Neural progenitor cell (in vitro differentiated cells): ENCODE data around the gene LGMN. TPM values are rescaled to one million over a fixed set of nuclear protein-coding genes. Genes with fewer than 3 reads are reported as not detected.

Experiments
- DNase-seq: peaks from one replicate; pipeline ENCODE4 v3.0.0-alpha.2; 2016; ENCODE audit warnings: low spot score
- H2AFZ ChIP-seq: fragments of 200-600 bp; sonication (generic); replicated peaks from 2 replicates; pipeline ENCODE4 v1.6.1; 2016; ENCODE audit warnings: antibody characterized with exemption
- H3F3A ChIP-seq: fragments of 200-600 bp; sonication (generic); 2 replicates; pipeline ENCODE4 v1.6.1; 2016; ENCODE audit warnings: antibody characterized with exemption, low read depth
- H3K27ac ChIP-seq: fragments of 200-600 bp; sonication (generic); 2 replicates; pipeline ENCODE4 v1.5.1; 2016; ENCODE audit warnings: mild to moderate bottlenecking
- H3K27me3 ChIP-seq: fragments of 200-600 bp; sonication (generic); 2 replicates; pipeline ENCODE4 v1.6.1; 2016; ENCODE audit warnings: mild to moderate bottlenecking, moderate library complexity
- H3K36me3 ChIP-seq: fragments of 200-600 bp; sonication (generic); 2 replicates; pipeline ENCODE4 v1.5.1; 2016
- H3K4me1 ChIP-seq: fragments of 200-600 bp; sonication (generic); 2 replicates; pipeline ENCODE4 v1.6.1; 2016; ENCODE audit warnings: mixed run types
- H3K4me2 ChIP-seq: fragments of 200-600 bp; sonication (generic); 2 replicates; pipeline ENCODE4 v1.6.1; 2016
- H3K4me3 ChIP-seq: fragments of 200-600 bp; sonication (generic); 2 replicates; pipeline ENCODE4 v1.5.1; 2016
- H3K79me2 ChIP-seq: fragments of 200-600 bp; sonication (generic); 2 replicates; pipeline ENCODE4 v1.6.1; 2016; ENCODE audit warnings: low read depth
- H3K9ac ChIP-seq: fragments of 200-600 bp; sonication (generic); 2 replicates; pipeline ENCODE4 v1.6.1; 2016
- H3K9me3 ChIP-seq: fragments of 200-600 bp; sonication (generic); 2 replicates; pipeline ENCODE4 v1.5.1; 2016; ENCODE audit warnings: low read depth
- H4K20me1 ChIP-seq: fragments of 200-600 bp; sonication (generic); 2 replicates; pipeline ENCODE4 v1.6.1; 2016; ENCODE audit warnings: low read depth
- H3K27ac Mint-ChIP-seq: 3 replicates; pipeline ENCODE4 v1.8.0; 2021; ENCODE audit warnings: mixed read lengths
- H3K27me3 Mint-ChIP-seq: 2 replicates; pipeline ENCODE4 v1.8.0; 2022; ENCODE audit warnings: low read depth, mild to moderate bottlenecking, inconsistent platforms, moderate library complexity, mixed read lengths; ENCODE audit not compliant: insufficient read depth
- H3K36me3 Mint-ChIP-seq: 3 replicates; pipeline ENCODE4 v1.8.0; 2021; ENCODE audit warnings: mixed read lengths
- H3K4me1 Mint-ChIP-seq: 3 replicates; pipeline ENCODE4 v1.8.0; 2021; ENCODE audit warnings: mixed read lengths
- H3K4me3 Mint-ChIP-seq: 3 replicates; pipeline ENCODE4 v1.8.0; 2021; ENCODE audit warnings: mild to moderate bottlenecking, moderate library complexity, mixed read lengths
- H3K9me3 Mint-ChIP-seq: 3 replicates; pipeline ENCODE4 v1.8.0; 2020; ENCODE audit warnings: mixed read lengths
- CTCF ChIP-seq: fragments of 200-600 bp; sonication (generic); IDR thresholded peaks from 2 replicates; pipeline ENCODE4 v1.5.1; 2017; ENCODE audit warnings: antibody characterized with exemption, mild to moderate bottlenecking
- EZH2 ChIP-seq: fragments of 200-600 bp; sonication (generic); IDR thresholded peaks from 2 replicates; pipeline ENCODE4 v1.6.1; 2017; ENCODE audit warnings: antibody characterized with exemption, mild to moderate bottlenecking, moderate library complexity
- EZH2phosphoT487 ChIP-seq: fragments of 200-600 bp; sonication (generic); IDR thresholded peaks from 2 replicates; pipeline ENCODE4 v1.6.1; 2017; ENCODE audit warnings: antibody characterized with exemption
- total RNA-seq: library from RNA; depleted of rRNA; stranded (reverse); fragments of >200 nt; gene quantifications from 2 replicates; pipeline ENCODE4 v1.2.3, GENCODE V29; 2015; ENCODE audit warnings: low replicate concordance

The LGMN gene
- total RNA-seq, 1 donor from 2014 or later, result 87.0 TPM

- Histone ChIP-seq H3K4me3 (no peak overlapping the region), H3K27ac (no peak overlapping the region), H2AFZ (no peak overlapping the region), H4K20me1 (no peaks in the 10 kb centered on the region), H3K9me3 (no peaks in the 10 kb centered on the region), H3K4me2 (no peak overlapping the region), H3K36me3 (no peaks in the 10 kb centered on the region), H3K4me1 (no peaks in the 10 kb centered on the region), H3K79me2 (no peaks in the 10 kb centered on the region), H3K9ac (no peak overlapping the region), H3K27me3 (no peaks in the 10 kb centered on the region), H3F3A (no peaks in the 10 kb centered on the region)
- Mint-ChIP-seq H3K36me3 (peaks cover 25% of the 10 kb centered on the region), H3K4me1 (no peaks in the 10 kb centered on the region), H3K27me3 (no peaks in the 10 kb centered on the region), H3K9me3 (no peaks in the 10 kb centered on the region), H3K4me3 (no peak overlapping the region), H3K27ac (no peak overlapping the region)
- TF ChIP-seq CTCF (no peak), EZH2 (no peak), EZH2phosphoT487 (no peak)
- DNase-seq, result no peak
Measured at GRCh38 chr14:92709340-92710000, 39.0 kb downstream of the LGMN start.

GRCh38 chr14:92706386-92706785, 42.0 kb downstream of the LGMN start:
- Mint-ChIP-seq H3K4me3 (no peak overlapping the region), H3K36me3 (peaks cover 29% of the 10 kb centered on the region), H3K27ac (no peak overlapping the region), H3K27me3 (peaks cover 2% of the 10 kb centered on the region), H3K9me3 (no peaks in the 10 kb centered on the region), H3K4me1 (no peaks in the 10 kb centered on the region)
- Histone ChIP-seq H3F3A (no peaks in the 10 kb centered on the region), H3K27me3 (no peaks in the 10 kb centered on the region), H3K4me1 (no peaks in the 10 kb centered on the region), H3K36me3 (no peaks in the 10 kb centered on the region), H2AFZ (no peak overlapping the region), H3K4me3 (no peak overlapping the region), H4K20me1 (no peaks in the 10 kb centered on the region), H3K9me3 (no peaks in the 10 kb centered on the region), H3K27ac (no peak overlapping the region), H3K9ac (no peak overlapping the region), H3K4me2 (no peak overlapping the region), H3K79me2 (no peaks in the 10 kb centered on the region)
- TF ChIP-seq EZH2 (no peak), CTCF (no peak), EZH2phosphoT487 (no peak)
- DNase-seq, result no peak

- TF ChIP-seq EZH2 (no peak), CTCF (no peak), EZH2phosphoT487 (no peak)
- Mint-ChIP-seq H3K36me3 (peaks cover 23% of the 10 kb centered on the region), H3K27me3 (peaks cover 2% of the 10 kb centered on the region), H3K4me3 (no peak overlapping the region), H3K4me1 (no peaks in the 10 kb centered on the region), H3K27ac (no peak overlapping the region), H3K9me3 (no peaks in the 10 kb centered on the region)
- Histone ChIP-seq H3K27me3 (no peaks in the 10 kb centered on the region), H3K4me1 (no peaks in the 10 kb centered on the region), H2AFZ (no peak overlapping the region), H3K9me3 (no peaks in the 10 kb centered on the region), H3K4me2 (no peak overlapping the region), H3K27ac (no peak overlapping the region), H3K79me2 (no peaks in the 10 kb centered on the region), H4K20me1 (no peaks in the 10 kb centered on the region), H3K4me3 (no peak overlapping the region), H3K36me3 (no peaks in the 10 kb centered on the region), H3F3A (no peaks in the 10 kb centered on the region), H3K9ac (no peak overlapping the region)
- no peak for DNase-seq
Measured at GRCh38 chr14:92704821-92705220, 43.6 kb downstream of the LGMN start.
